HG02981 (cell line): ENCODE measurements around the gene ZDHHC1.

Experiments
- ATAC-seq: cut with Tn5 transposase; IDR thresholded peaks from one replicate; pipeline ENCODE4 v1.9.1; 2021; ENCODE audit warnings: mild to moderate bottlenecking, moderate library complexity; ENCODE audit not compliant: unreplicated experiment

ZDHHC1 gene

GRCh38 chr16:67413978-67414911 lies 2.0 kb downstream of the ZDHHC1 start:
- no peak for ATAC-seq

GRCh38 chr16:67412294-67412693 lies 4.0 kb downstream of the ZDHHC1 start:
- no peak for ATAC-seq

GRCh38 chr16:67411339-67411738 lies 4.9 kb downstream of the ZDHHC1 start:
- no peak for ATAC-seq

- ATAC-seq: no peak
Measured at GRCh38 chr16:67409631-67410030, 6.6 kb downstream of the ZDHHC1 start.

- ATAC-seq: no peak
Measured at GRCh38 chr16:67407788-67408452, 8.4 kb downstream of the ZDHHC1 start.

- ATAC-seq: no peak
Measured at GRCh38 chr16:67407176-67407787, 9.0 kb downstream of the ZDHHC1 start.

GRCh38 chr16:67406111-67406971 lies 9.9 kb downstream of the ZDHHC1 start:
- ATAC-seq: no peak

- ATAC-seq: no peak
Measured at GRCh38 chr16:67405336-67405735, 10.9 kb downstream of the ZDHHC1 start.

- ATAC-seq: no peak
Measured at GRCh38 chr16:67404740-67405226, 11.5 kb downstream of the ZDHHC1 start.

GRCh38 chr16:67403976-67404555 lies 12.2 kb downstream of the ZDHHC1 start:
- ATAC-seq: no peak

- ATAC-seq: no peak
Measured at GRCh38 chr16:67400901-67401300, 15.4 kb downstream of the ZDHHC1 start.

GRCh38 chr16:67399749-67400704 lies 16.2 kb downstream of the ZDHHC1 start:
- ATAC-seq: no peak

- ATAC-seq: no peak
Measured at GRCh38 chr16:67399218-67399733, 17.0 kb downstream of the ZDHHC1 start.

- no peak for ATAC-seq
Measured at GRCh38 chr16:67398546-67399217, 17.6 kb downstream of the ZDHHC1 start.

- ATAC-seq: no peak
Measured at GRCh38 chr16:67397812-67398545, 18.3 kb downstream of the ZDHHC1 start.

GRCh38 chr16:67397036-67397801 lies 19.1 kb downstream of the ZDHHC1 start:
- no peak for ATAC-seq
